ENCODE measurements around the gene MAPKAP1.

The MAPKAP1 gene

GRCh38 chr9:125565126-125565525, 141.9 kb downstream of the MAPKAP1 start:
- Histone ChIP-seq H3K9me3 (ENCODE audit: control insufficient read depth in 2 of 2, low read length in 2 of 2) (no peaks in the 10 kb centered on the region), H3K4me1 (ENCODE audit: control insufficient read depth, insufficient read depth, low read length) (peaks cover 24% of the 10 kb centered on the region), H3K36me3 (ENCODE audit: control insufficient read depth in 2 of 2, insufficient read depth in 2 of 2, low read length in 2 of 2) (no peaks in the 10 kb centered on the region), H3K9ac (ENCODE audit: low read length in 2 of 2) (no peak overlapping the region), H3K27me3 (ENCODE audit: control insufficient read depth in 1 of 2, insufficient read depth in 2 of 2, low read length in 2 of 2) (no peaks in the 10 kb centered on the region), H3K27ac (ENCODE audit: low read length) (no peak overlapping the region), H3K4me3 (ENCODE audit: low read length in 2 of 2) (no peak overlapping the region)

GRCh38 chr9:125564631-125565030, 142.4 kb downstream of the MAPKAP1 start:
- no peak overlapping the region for H3K4me3 ChIP-seq (ENCODE audit: low read length in 2 of 2)
- no peak overlapping the region for H3K9ac ChIP-seq (ENCODE audit: low read length in 2 of 2)
- H3K9me3 ChIP-seq (ENCODE audit: control insufficient read depth in 2 of 2, low read length in 2 of 2), result no peaks in the 10 kb centered on the region
- H3K36me3 ChIP-seq (ENCODE audit: control insufficient read depth in 2 of 2, insufficient read depth in 2 of 2, low read length in 2 of 2), result no peaks in the 10 kb centered on the region
- no peaks in the 10 kb centered on the region for H3K27me3 ChIP-seq (ENCODE audit: control insufficient read depth in 1 of 2, insufficient read depth in 2 of 2, low read length in 2 of 2)
- H3K27ac ChIP-seq (ENCODE audit: low read length), result no peak overlapping the region
- H3K4me1 ChIP-seq (ENCODE audit: control insufficient read depth, insufficient read depth, low read length), result peaks cover 26% of the 10 kb centered on the region

GRCh38 chr9:125561509-125562148, 145.4 kb downstream of the MAPKAP1 start:
- H3K27ac ChIP-seq (ENCODE audit: low read length), result no peak overlapping the region
- H3K4me1 ChIP-seq (ENCODE audit: control insufficient read depth, insufficient read depth, low read length), result peaks cover 13% of the 10 kb centered on the region
- no peaks in the 10 kb centered on the region for H3K36me3 ChIP-seq (ENCODE audit: control insufficient read depth in 2 of 2, insufficient read depth in 2 of 2, low read length in 2 of 2)
- H3K9me3 ChIP-seq (ENCODE audit: control insufficient read depth in 2 of 2, low read length in 2 of 2), result no peaks in the 10 kb centered on the region
- H3K9ac ChIP-seq (ENCODE audit: low read length in 2 of 2), result no peak overlapping the region
- no peaks in the 10 kb centered on the region for H3K27me3 ChIP-seq (ENCODE audit: control insufficient read depth in 1 of 2, insufficient read depth in 2 of 2, low read length in 2 of 2)
- H3K4me3 ChIP-seq (ENCODE audit: low read length in 2 of 2), result no peak overlapping the region

GRCh38 chr9:125559894-125560293, 147.1 kb downstream of the MAPKAP1 start:
- H3K27me3 ChIP-seq (ENCODE audit: control insufficient read depth in 1 of 2, insufficient read depth in 2 of 2, low read length in 2 of 2), result no peaks in the 10 kb centered on the region
- no peaks in the 10 kb centered on the region for H3K9me3 ChIP-seq (ENCODE audit: control insufficient read depth in 2 of 2, low read length in 2 of 2)
- no peak overlapping the region for H3K9ac ChIP-seq (ENCODE audit: low read length in 2 of 2)
- peak overlapping the region; percentile 50 for H3K27ac ChIP-seq (ENCODE audit: low read length)
- no peak overlapping the region for H3K4me3 ChIP-seq (ENCODE audit: low read length in 2 of 2)
- H3K36me3 ChIP-seq (ENCODE audit: control insufficient read depth in 2 of 2, insufficient read depth in 2 of 2, low read length in 2 of 2), result no peaks in the 10 kb centered on the region
- peaks cover 16% of the 10 kb centered on the region for H3K4me1 ChIP-seq (ENCODE audit: control insufficient read depth, insufficient read depth, low read length)

GRCh38 chr9:125559194-125559593, 147.8 kb downstream of the MAPKAP1 start:
- peak overlapping the region; percentile 50 for H3K27ac ChIP-seq (ENCODE audit: low read length)
- H3K4me1 ChIP-seq (ENCODE audit: control insufficient read depth, insufficient read depth, low read length), result peaks cover 16% of the 10 kb centered on the region
- H3K27me3 ChIP-seq (ENCODE audit: control insufficient read depth in 1 of 2, insufficient read depth in 2 of 2, low read length in 2 of 2), result no peaks in the 10 kb centered on the region
- H3K36me3 ChIP-seq (ENCODE audit: control insufficient read depth in 2 of 2, insufficient read depth in 2 of 2, low read length in 2 of 2), result no peaks in the 10 kb centered on the region
- H3K9ac ChIP-seq (ENCODE audit: low read length in 2 of 2), result no peak overlapping the region
- H3K9me3 ChIP-seq (ENCODE audit: control insufficient read depth in 2 of 2, low read length in 2 of 2), result no peaks in the 10 kb centered on the region
- no peak overlapping the region for H3K4me3 ChIP-seq (ENCODE audit: low read length in 2 of 2)

- peaks cover 16% of the 10 kb centered on the region for H3K4me1 ChIP-seq (ENCODE audit: control insufficient read depth, insufficient read depth, low read length)
- no peaks in the 10 kb centered on the region for H3K9me3 ChIP-seq (ENCODE audit: control insufficient read depth in 2 of 2, low read length in 2 of 2)
- H3K4me3 ChIP-seq (ENCODE audit: low read length in 2 of 2), result no peak overlapping the region
- H3K36me3 ChIP-seq (ENCODE audit: control insufficient read depth in 2 of 2, insufficient read depth in 2 of 2, low read length in 2 of 2), result no peaks in the 10 kb centered on the region
- no peaks in the 10 kb centered on the region for H3K27me3 ChIP-seq (ENCODE audit: control insufficient read depth in 1 of 2, insufficient read depth in 2 of 2, low read length in 2 of 2)
- H3K9ac ChIP-seq (ENCODE audit: low read length in 2 of 2), result peak overlapping the region in 1 of 2 donors; percentile 13
- peak overlapping the region; percentile 50 for H3K27ac ChIP-seq (ENCODE audit: low read length)
Measured at GRCh38 chr9:125558453-125559092, 148.4 kb downstream of the MAPKAP1 start.

GRCh38 chr9:125556046-125556721, 150.8 kb downstream of the MAPKAP1 start:
- no peaks in the 10 kb centered on the region for H3K36me3 ChIP-seq (ENCODE audit: control insufficient read depth in 2 of 2, insufficient read depth in 2 of 2, low read length in 2 of 2)
- H3K27ac ChIP-seq (ENCODE audit: low read length), result peak overlapping the region; percentile 70
- no peaks in the 10 kb centered on the region for H3K9me3 ChIP-seq (ENCODE audit: control insufficient read depth in 2 of 2, low read length in 2 of 2)
- H3K4me3 ChIP-seq (ENCODE audit: low read length in 2 of 2), result no peak overlapping the region
- peak overlapping the region in 1 of 2 donors; percentile 31 for H3K9ac ChIP-seq (ENCODE audit: low read length in 2 of 2)
- no peaks in the 10 kb centered on the region for H3K27me3 ChIP-seq (ENCODE audit: control insufficient read depth in 1 of 2, insufficient read depth in 2 of 2, low read length in 2 of 2)
- H3K4me1 ChIP-seq (ENCODE audit: control insufficient read depth, insufficient read depth, low read length), result peaks cover 21% of the 10 kb centered on the region

GRCh38 chr9:125554726-125555125, 152.3 kb downstream of the MAPKAP1 start:
- Histone ChIP-seq H3K9me3 (ENCODE audit: control insufficient read depth in 2 of 2, low read length in 2 of 2) (no peaks in the 10 kb centered on the region), H3K9ac (ENCODE audit: low read length in 2 of 2) (no peak overlapping the region), H3K27me3 (ENCODE audit: control insufficient read depth in 1 of 2, insufficient read depth in 2 of 2, low read length in 2 of 2) (no peaks in the 10 kb centered on the region), H3K36me3 (ENCODE audit: control insufficient read depth in 2 of 2, insufficient read depth in 2 of 2, low read length in 2 of 2) (no peaks in the 10 kb centered on the region), H3K27ac (ENCODE audit: low read length) (no peak overlapping the region), H3K4me1 (ENCODE audit: control insufficient read depth, insufficient read depth, low read length) (peaks cover 32% of the 10 kb centered on the region), H3K4me3 (ENCODE audit: low read length in 2 of 2) (no peak overlapping the region)

GRCh38 chr9:125551781-125552180, 155.2 kb downstream of the MAPKAP1 start:
- Histone ChIP-seq H3K4me3 (ENCODE audit: low read length in 2 of 2) (no peak overlapping the region), H3K36me3 (ENCODE audit: control insufficient read depth in 2 of 2, insufficient read depth in 2 of 2, low read length in 2 of 2) (no peaks in the 10 kb centered on the region), H3K9ac (ENCODE audit: low read length in 2 of 2) (no peak overlapping the region), H3K9me3 (ENCODE audit: control insufficient read depth in 2 of 2, low read length in 2 of 2) (no peaks in the 10 kb centered on the region), H3K27me3 (ENCODE audit: control insufficient read depth in 1 of 2, insufficient read depth in 2 of 2, low read length in 2 of 2) (no peaks in the 10 kb centered on the region), H3K27ac (ENCODE audit: low read length) (no peak overlapping the region), H3K4me1 (ENCODE audit: control insufficient read depth, insufficient read depth, low read length) (peaks cover 48% of the 10 kb centered on the region)

- Histone ChIP-seq H3K27ac (ENCODE audit: low read length) (peak overlapping the region; percentile 80), H3K9me3 (ENCODE audit: control insufficient read depth in 2 of 2, low read length in 2 of 2) (no peaks in the 10 kb centered on the region), H3K36me3 (ENCODE audit: control insufficient read depth in 2 of 2, insufficient read depth in 2 of 2, low read length in 2 of 2) (no peaks in the 10 kb centered on the region), H3K4me3 (ENCODE audit: low read length in 2 of 2) (peak overlapping the region in 1 of 2 donors; percentile 36), H3K4me1 (ENCODE audit: control insufficient read depth, insufficient read depth, low read length) (peaks cover 56% of the 10 kb centered on the region), H3K9ac (ENCODE audit: low read length in 2 of 2) (peak overlapping the region in 1 of 2 donors; percentile 36), H3K27me3 (ENCODE audit: control insufficient read depth in 1 of 2, insufficient read depth in 2 of 2, low read length in 2 of 2) (no peaks in the 10 kb centered on the region)
Measured at GRCh38 chr9:125549891-125550885, 156.8 kb downstream of the MAPKAP1 start.
